ENCODE measurements around the gene CASK.

- TF ChIP-seq, protein P1, sequence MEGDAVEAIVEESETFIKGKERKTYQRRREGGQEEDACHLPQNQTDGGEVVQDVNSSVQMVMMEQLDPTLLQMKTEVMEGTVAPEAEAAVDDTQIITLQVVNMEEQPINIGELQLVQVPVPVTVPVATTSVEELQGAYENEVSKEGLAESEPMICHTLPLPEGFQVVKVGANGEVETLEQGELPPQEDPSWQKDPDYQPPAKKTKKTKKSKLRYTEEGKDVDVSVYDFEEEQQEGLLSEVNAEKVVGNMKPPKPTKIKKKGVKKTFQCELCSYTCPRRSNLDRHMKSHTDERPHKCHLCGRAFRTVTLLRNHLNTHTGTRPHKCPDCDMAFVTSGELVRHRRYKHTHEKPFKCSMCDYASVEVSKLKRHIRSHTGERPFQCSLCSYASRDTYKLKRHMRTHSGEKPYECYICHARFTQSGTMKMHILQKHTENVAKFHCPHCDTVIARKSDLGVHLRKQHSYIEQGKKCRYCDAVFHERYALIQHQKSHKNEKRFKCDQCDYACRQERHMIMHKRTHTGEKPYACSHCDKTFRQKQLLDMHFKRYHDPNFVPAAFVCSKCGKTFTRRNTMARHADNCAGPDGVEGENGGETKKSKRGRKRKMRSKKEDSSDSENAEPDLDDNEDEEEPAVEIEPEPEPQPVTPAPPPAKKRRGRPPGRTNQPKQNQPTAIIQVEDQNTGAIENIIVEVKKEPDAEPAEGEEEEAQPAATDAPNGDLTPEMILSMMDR (IDR thresholded peaks at IDR 0.05; ENCODE audit: borderline replicate concordance, extremely low read depth, low read length, poor library complexity, severe bottlenecking), result peak; percentile 10
- TF ChIP-seq EZH2 (IDR thresholded peaks at IDR 0.05; ENCODE audit: borderline replicate concordance, low read depth, low read length, severe bottlenecking), result no peak
These were observed 120.4 kb downstream of the CASK start for GRCh38 chrX:41802958-41803357.

Measured in DND-41 (cell line).